MM.1S (cell line): ENCODE data around the gene TMEFF1.

Source experiments
- CTCF ChIP-seq: fragments of 300-600 bp; sonication (generic); IDR thresholded peaks from 2 replicates; pipeline ENCODE4 v1.5.1; 2016; ENCODE audit warnings: antibody characterized with exemption, low read length, mixed read lengths
- EZH2 ChIP-seq: fragments of 300-600 bp; sonication (generic); optimal IDR thresholded peaks from 2 replicates; pipeline ENCODE3; 2017; ENCODE audit warnings: low read depth, mild to moderate bottlenecking, antibody characterized with exemption, low read length, mixed read lengths
- EZH2phosphoT487 ChIP-seq: fragments of 300-600 bp; sonication (generic); IDR thresholded peaks from 2 replicates; pipeline ENCODE4 v1.6.1; 2018; ENCODE audit warnings: antibody characterized with exemption, low read length

- TF ChIP-seq CTCF (no peak), EZH2 (no peak), EZH2phosphoT487 (no peak)
Observed at GRCh38 chr9:100591139-100591538, 118.2 kb downstream of the TMEFF1 start.
